Endothelial cell of umbilical vein (primary cell): ENCODE data around the gene GIMAP1. TPM values are rescaled to one million over a fixed set of nuclear protein-coding genes. Genes with fewer than 3 reads are reported as not detected.

Experiments
- BruUV-seq: library from RNA; stranded (reverse); fragments of 400-500 nt; replicated peaks from 2 replicates; lab custom pipeline; 2021; lab: Mats Ljungman, UMichigan
- CTCF ChIA-PET: fragments of 300-600, 350-600 bp; sonication (Branson Sonifier 250); formaldehyde crosslinking; loops from one replicate; lab custom pipeline; 2021; ENCODE audit warnings: antibody characterized with exemption, inconsistent platforms; lab: Charles Lee
- POLR2A ChIA-PET: fragments of 300-600, 350-600 bp; sonication (Branson Sonifier 250); formaldehyde crosslinking; loops from one replicate; lab custom pipeline; 2021; ENCODE audit warnings: antibody characterized with exemption, inconsistent platforms; lab: Charles Lee
- DNase-seq: peaks from one replicate; pipeline ENCODE4 v3.0.0-alpha.2; 2011; ENCODE audit warnings: low read depth, low spot score
- FAIRE-seq: peaks from 2 replicates; lab custom pipeline; 2011; peaks lifted over from hg19 to GRCh38; lab: Jason Lieb, UNC
- H2AFZ ChIP-seq: 2 replicates; pipeline ENCODE4 v1.6.0; 2012; ENCODE audit warnings: low read depth, low read length, control low read depth, inconsistent platforms
- H3K27ac ChIP-seq: 2 replicates; pipeline ENCODE4 v1.5.1; 2011; ENCODE audit warnings: low read depth, mild to moderate bottlenecking, control low read depth, low read length, moderate library complexity; ENCODE audit not compliant: insufficient read depth
- H3K27me3 ChIP-seq, 2 experiments: 2 replicates each; pipeline versions ENCODE4 v1.6.0 to v1.6.1; 2011; ENCODE audit warnings: low read length in 2 of 2, mixed read lengths in 1 of 2; ENCODE audit not compliant: control insufficient read depth in 2 of 2, insufficient read depth in 2 of 2
- H3K36me3 ChIP-seq, 2 experiments: 2 replicates in 1 of 2; 3 replicates in 1 of 2; pipeline ENCODE4 v1.5.1; 2011; ENCODE audit warnings: low read length in 2 of 2, mild to moderate bottlenecking in 1 of 2, moderate library complexity in 1 of 2; ENCODE audit not compliant: control insufficient read depth in 2 of 2, insufficient read depth in 2 of 2; ENCODE audit errors: extremely low read depth in 1 of 2
- H3K4me1 ChIP-seq: 3 replicates; pipeline ENCODE4 v1.5.1; 2011; ENCODE audit warnings: mild to moderate bottlenecking, low read length; ENCODE audit not compliant: control insufficient read depth, insufficient read depth; ENCODE audit errors: extremely low read depth
- H3K4me2 ChIP-seq: 2 replicates; pipeline ENCODE4 v1.6.1; 2011; ENCODE audit warnings: low read length, control low read depth, mixed read lengths; ENCODE audit not compliant: insufficient read depth
- H3K4me3 ChIP-seq, 3 experiments: fragments of 200-600 bp in 1 of 3; sonication (generic), shearing (Covaris generic) in 1 of 3; replicated peaks in 1 of 3; 2 replicates each; pipeline ENCODE4 v1.5.1; 2011 to 2016; ENCODE audit warnings: control low read depth in 3 of 3, low read length in 3 of 3, mild to moderate bottlenecking in 2 of 3, inconsistent platforms in 1 of 3, low read depth in 1 of 3, moderate library complexity in 1 of 3; ENCODE audit not compliant: insufficient read depth in 1 of 3
- H3K79me2 ChIP-seq: 2 replicates; pipeline ENCODE4 v1.6.0; 2012; ENCODE audit warnings: low read length, inconsistent platforms; ENCODE audit not compliant: control insufficient read depth, insufficient read depth
- H3K9ac ChIP-seq: replicated peaks from 2 replicates; pipeline ENCODE3; 2011; ENCODE audit warnings: low read length, control low read depth; ENCODE audit not compliant: insufficient read depth; ENCODE audit errors: extremely low read depth
- H3K9me1 ChIP-seq: replicated peaks from 3 replicates; pipeline ENCODE4 v1.6.0; 2011; ENCODE audit warnings: mild to moderate bottlenecking, low read length; ENCODE audit not compliant: control insufficient read depth, insufficient read depth; ENCODE audit errors: extremely low read depth
- H3K9me3 ChIP-seq: replicated peaks from 2 replicates; pipeline ENCODE4 v1.5.1; 2012; ENCODE audit warnings: low read length, inconsistent platforms; ENCODE audit not compliant: control insufficient read depth, insufficient read depth
- H4K20me1 ChIP-seq: replicated peaks from 2 replicates; pipeline ENCODE3; 2011; ENCODE audit warnings: mild to moderate bottlenecking, low read length; ENCODE audit not compliant: control insufficient read depth, insufficient read depth; ENCODE audit errors: extremely low read depth
- EZH2 ChIP-seq: IDR thresholded peaks from 2 replicates; pipeline ENCODE4 v1.6.1; 2012; ENCODE audit warnings: borderline replicate concordance, low read depth, mild to moderate bottlenecking, moderate library complexity, low read length, inconsistent platforms; ENCODE audit not compliant: severe bottlenecking
- FOS ChIP-seq: IDR thresholded peaks from 2 replicates; pipeline ENCODE4 v1.6.1; 2011; ENCODE audit warnings: mild to moderate bottlenecking, low read length, moderate library complexity, borderline replicate concordance; ENCODE audit not compliant: insufficient read depth
- GATA2 ChIP-seq: IDR thresholded peaks from 2 replicates; pipeline ENCODE4 v1.7.0; 2011; ENCODE audit warnings: low read depth, mild to moderate bottlenecking, moderate library complexity, mixed read lengths, low read length; ENCODE audit not compliant: insufficient read length, insufficient read depth
- JUN ChIP-seq: IDR thresholded peaks from 2 replicates; pipeline ENCODE4 v1.6.1; 2011; ENCODE audit warnings: borderline replicate concordance, low read depth; ENCODE audit not compliant: insufficient read length, insufficient read depth
- MYC ChIP-seq: IDR thresholded peaks from one replicate; pipeline ENCODE4 v1.6.1; 2011; ENCODE audit warnings: mild to moderate bottlenecking, low read depth, low read length
- POLR2A ChIP-seq: IDR thresholded peaks from 2 replicates; pipeline ENCODE4 v1.6.1; 2012; ENCODE audit warnings: low read depth, mild to moderate bottlenecking, control low read depth, low read length
- POLR2AphosphoS5 ChIP-seq: IDR thresholded peaks from 2 replicates; pipeline ENCODE4 v1.6.1; 2012; ENCODE audit warnings: low read depth, mild to moderate bottlenecking, control low read depth, low read length, moderate library complexity; ENCODE audit not compliant: insufficient read depth
- dilution Hi-C: fragments of 300-500 bp; cut with MboI; formaldehyde crosslinking; loops from one replicate; pipeline ENCODE4 v1.15.0; 2019; ENCODE audit warnings: low sequenced_read_pairs; ENCODE audit not compliant: extremely low pct_ligation_motif_present
- intact Hi-C: fragments of 100-400 bp; cut with micrococcal nuclease; formaldehyde crosslinking; loops from one replicate; pipeline ENCODE4 v1.10.0; 2022
- polyA plus RNA-seq, 4 experiments: library from polyadenylated mRNA; depleted of rRNA in 3 of 4; stranded (reverse) in 3 of 4; unstranded in 1 of 4; fragments of >200 nt; gene quantifications; 2 replicates each; pipeline versions ENCODE4 v1.2.1 to v1.2.3, GENCODE V29; 2011 to 2012; ENCODE audit warnings: missing spikeins in 1 of 4
- total RNA-seq: library from RNA; stranded (reverse); gene quantifications from 2 replicates; pipeline ENCODE4 v1.2.3, GENCODE V29; 2021
- TF ChIP-seq, protein P1 (sequence below): IDR thresholded peaks from 2 replicates; pipeline ENCODE4 v1.6.1; 2011; ENCODE audit not compliant: insufficient read depth, insufficient read length
- TF ChIP-seq, protein P2 (sequence below), 2 donors: IDR thresholded peaks; 1 replicate in 1 of 2; 2 replicates in 1 of 2; pipeline ENCODE4 v1.5.1; 2011; ENCODE audit warnings: low read length in 2 of 2, mild to moderate bottlenecking in 2 of 2, moderate library complexity in 2 of 2, control low read depth in 1 of 2, inconsistent platforms in 1 of 2, low read depth in 1 of 2; ENCODE audit not compliant: insufficient read depth in 1 of 2; ENCODE audit errors: extremely low read depth in 1 of 2

The GIMAP1 gene
- total and polyA plus RNA-seq, 2 donors (not counting 3 experiments of a cell fraction or from before 2014, with no cell fraction given), result 10.0 to 11.9 TPM

DNA sequence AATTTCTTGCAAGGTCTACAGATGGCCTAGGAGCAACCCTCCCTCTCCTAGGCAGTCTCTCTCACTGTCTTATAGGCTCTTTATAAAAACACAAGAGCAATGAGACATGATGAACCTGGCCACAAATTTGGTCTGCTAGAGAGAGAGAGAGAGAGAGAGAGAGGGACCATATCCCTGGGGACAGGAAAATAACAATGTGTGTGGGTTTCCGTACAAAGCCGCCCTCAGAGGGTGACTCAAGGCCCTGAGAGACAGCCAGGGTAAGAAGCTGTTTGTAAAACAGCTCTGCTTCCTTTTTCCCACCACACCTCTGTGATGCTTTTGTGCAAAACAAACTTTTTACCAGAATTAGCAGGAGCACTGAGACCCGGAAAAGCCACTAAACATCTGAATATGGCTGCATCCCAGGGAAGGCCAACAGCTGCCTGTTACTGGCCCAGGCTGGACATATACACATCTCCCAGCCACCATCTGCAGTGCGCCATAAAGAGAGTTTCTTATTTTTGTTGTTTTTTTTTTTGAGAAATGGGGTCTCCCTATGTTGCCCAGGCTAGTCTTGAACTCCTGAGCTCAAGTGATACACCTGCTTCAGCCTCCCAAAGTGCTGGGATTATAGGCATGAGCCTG, 39.2 kb downstream of the GIMAP1 start:
- Histone ChIP-seq H3K9ac (peak overlapping the region; percentile 39), H3K4me1 (peaks cover 22% of the 10 kb centered on the region), H4K20me1 (no peaks in the 10 kb centered on the region), H3K9me3 (no peaks in the 10 kb centered on the region), H3K4me3 (no peak overlapping the region), H3K36me3 (no peaks in the 10 kb centered on the region), H3K27me3 (no peaks in the 10 kb centered on the region), H3K4me2 (peak overlapping the region; percentile 55), H3K79me2 (no peaks in the 10 kb centered on the region), H2AFZ (no peak overlapping the region), H3K27ac (peak overlapping the region; percentile 77), H3K9me1 (no peaks in the 10 kb centered on the region)
- ChIA-PET CTCF (interaction anchor here (0.7 to 5.1 kb wide), 18 partner anchors 10 to 417 kb away, joined by 3 to 120 read pairs (median 4); partner anchors contain the start of genes GIMAP1, GIMAP2 and GIMAP8), POLR2A (interaction anchor here (0.7 to 1.0 kb wide), 4 partner anchors 39 to 304 kb away, joined by 3 read pairs; partner anchors contain the start of gene GIMAP4)
- TF ChIP-seq MYC (no peak), EZH2 (no peak), POLR2A (no peak), GATA2 (peak; percentile 54), JUN (peak; percentile 74), POLR2AphosphoS5 (peak; percentile 67), FOS (peak; percentile 91)
- TF ChIP-seq, protein P1, sequence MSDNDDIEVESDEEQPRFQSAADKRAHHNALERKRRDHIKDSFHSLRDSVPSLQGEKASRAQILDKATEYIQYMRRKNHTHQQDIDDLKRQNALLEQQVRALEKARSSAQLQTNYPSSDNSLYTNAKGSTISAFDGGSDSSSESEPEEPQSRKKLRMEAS, result no peak
- TF ChIP-seq, protein P2, sequence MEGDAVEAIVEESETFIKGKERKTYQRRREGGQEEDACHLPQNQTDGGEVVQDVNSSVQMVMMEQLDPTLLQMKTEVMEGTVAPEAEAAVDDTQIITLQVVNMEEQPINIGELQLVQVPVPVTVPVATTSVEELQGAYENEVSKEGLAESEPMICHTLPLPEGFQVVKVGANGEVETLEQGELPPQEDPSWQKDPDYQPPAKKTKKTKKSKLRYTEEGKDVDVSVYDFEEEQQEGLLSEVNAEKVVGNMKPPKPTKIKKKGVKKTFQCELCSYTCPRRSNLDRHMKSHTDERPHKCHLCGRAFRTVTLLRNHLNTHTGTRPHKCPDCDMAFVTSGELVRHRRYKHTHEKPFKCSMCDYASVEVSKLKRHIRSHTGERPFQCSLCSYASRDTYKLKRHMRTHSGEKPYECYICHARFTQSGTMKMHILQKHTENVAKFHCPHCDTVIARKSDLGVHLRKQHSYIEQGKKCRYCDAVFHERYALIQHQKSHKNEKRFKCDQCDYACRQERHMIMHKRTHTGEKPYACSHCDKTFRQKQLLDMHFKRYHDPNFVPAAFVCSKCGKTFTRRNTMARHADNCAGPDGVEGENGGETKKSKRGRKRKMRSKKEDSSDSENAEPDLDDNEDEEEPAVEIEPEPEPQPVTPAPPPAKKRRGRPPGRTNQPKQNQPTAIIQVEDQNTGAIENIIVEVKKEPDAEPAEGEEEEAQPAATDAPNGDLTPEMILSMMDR (IDR thresholded peaks at IDR 0.05; ENCODE audit: extremely low read depth in 1 of 2, insufficient read depth in 1 of 2, low read depth in 1 of 2, low read length in 2 of 2), result no peak
- DNase-seq (peak; percentile 94), FAIRE-seq (peak; percentile 100)
- no TSS peak for BruUV-seq
- dilution Hi-C loops, result no loop called here
- intact Hi-C loops, result loop anchor here (1.0 to 10.0 kb wide), 10 partner anchors 16 to 471 kb away; partner anchors contain the start of gene GIMAP6
